IPS-15b (cell line): ENCODE results near the gene EPM2A.

Source experiments
- H3K27me3 ChIP-seq: one replicate; pipeline ENCODE4 v1.6.1; 2013; ENCODE audit warnings: low read length; ENCODE audit not compliant: control insufficient read depth, insufficient read depth
- H3K36me3 ChIP-seq: one replicate; pipeline ENCODE4 v1.6.1; 2013; ENCODE audit warnings: low read length; ENCODE audit not compliant: control insufficient read depth, insufficient read depth
- H3K4me1 ChIP-seq: one replicate; pipeline ENCODE4 v1.6.1; 2013; ENCODE audit warnings: mild to moderate bottlenecking, low read length; ENCODE audit not compliant: control insufficient read depth, insufficient read depth
- H3K4me3 ChIP-seq: one replicate; pipeline ENCODE4 v1.5.1; 2013; ENCODE audit warnings: low read depth, low read length
- H3K9ac ChIP-seq: one replicate; pipeline ENCODE4 v1.6.1; 2013; ENCODE audit warnings: low read depth, mild to moderate bottlenecking, low read length
- H3K9me3 ChIP-seq: one replicate; pipeline ENCODE4 v1.6.1; 2013; ENCODE audit warnings: mild to moderate bottlenecking, low read length; ENCODE audit not compliant: control insufficient read depth, insufficient read depth

EPM2A gene

GRCh38 chr6:145728444-145729385 lies 6.6 kb downstream of the EPM2A start:
- no peak overlapping the region for H3K9ac ChIP-seq
- H3K36me3 ChIP-seq: peaks cover 2% of the 10 kb centered on the region
- H3K4me1 ChIP-seq: no peaks in the 10 kb centered on the region
- no peaks in the 10 kb centered on the region for H3K27me3 ChIP-seq
- H3K4me3 ChIP-seq: no peak overlapping the region
- no peaks in the 10 kb centered on the region for H3K9me3 ChIP-seq

- no peak overlapping the region for H3K9ac ChIP-seq
- H3K4me3 ChIP-seq: no peak overlapping the region
- H3K36me3 ChIP-seq: peaks cover 2% of the 10 kb centered on the region
- H3K9me3 ChIP-seq: no peaks in the 10 kb centered on the region
- H3K4me1 ChIP-seq: no peaks in the 10 kb centered on the region
- no peaks in the 10 kb centered on the region for H3K27me3 ChIP-seq
Observed at GRCh38 chr6:145727817-145728388, 7.4 kb downstream of the EPM2A start.

GRCh38 chr6:145725570-145725969 lies 9.8 kb downstream of the EPM2A start:
- H3K4me3 ChIP-seq: no peak overlapping the region
- H3K9me3 ChIP-seq: no peaks in the 10 kb centered on the region
- H3K9ac ChIP-seq: no peak overlapping the region
- no peaks in the 10 kb centered on the region for H3K4me1 ChIP-seq
- H3K36me3 ChIP-seq: peaks cover 2% of the 10 kb centered on the region
- no peaks in the 10 kb centered on the region for H3K27me3 ChIP-seq

- H3K4me1 ChIP-seq: no peaks in the 10 kb centered on the region
- H3K36me3 ChIP-seq: no peaks in the 10 kb centered on the region
- no peak overlapping the region for H3K9ac ChIP-seq
- H3K27me3 ChIP-seq: no peaks in the 10 kb centered on the region
- no peaks in the 10 kb centered on the region for H3K9me3 ChIP-seq
- H3K4me3 ChIP-seq: no peak overlapping the region
Observed at GRCh38 chr6:145723646-145724045, 11.7 kb downstream of the EPM2A start.

GRCh38 chr6:145722190-145722589 lies 13.1 kb downstream of the EPM2A start:
- H3K9me3 ChIP-seq: no peaks in the 10 kb centered on the region
- H3K27me3 ChIP-seq: no peaks in the 10 kb centered on the region
- no peak overlapping the region for H3K4me3 ChIP-seq
- H3K4me1 ChIP-seq: no peaks in the 10 kb centered on the region
- no peak overlapping the region for H3K9ac ChIP-seq
- no peaks in the 10 kb centered on the region for H3K36me3 ChIP-seq

- Histone ChIP-seq H3K36me3 (no peaks in the 10 kb centered on the region), H3K9ac (no peak overlapping the region)
Observed at GRCh38 chr6:145721144-145721543, 14.2 kb downstream of the EPM2A start.

GRCh38 chr6:145715426-145715825 lies 19.9 kb downstream of the EPM2A start:
- no peaks in the 10 kb centered on the region for H3K36me3 ChIP-seq
- H3K9ac ChIP-seq: no peak overlapping the region
- no peaks in the 10 kb centered on the region for H3K4me1 ChIP-seq
- H3K4me3 ChIP-seq: no peak overlapping the region
- H3K9me3 ChIP-seq: peaks cover 5% of the 10 kb centered on the region
- no peaks in the 10 kb centered on the region for H3K27me3 ChIP-seq

More at GRCh38 chr6:145721144-145721543, 14.2 kb downstream of the EPM2A start:
- Histone ChIP-seq H3K4me3 (no peak overlapping the region), H3K4me1 (no peaks in the 10 kb centered on the region), H3K9me3 (no peaks in the 10 kb centered on the region), H3K27me3 (no peaks in the 10 kb centered on the region)

- H3K9ac ChIP-seq: no peak overlapping the region
Observed at GRCh38 chr6:145714731-145715130, 20.6 kb downstream of the EPM2A start.

GRCh38 chr6:145713773-145714172 lies 21.5 kb downstream of the EPM2A start:
- H3K36me3 ChIP-seq: no peaks in the 10 kb centered on the region

More at GRCh38 chr6:145714731-145715130, 20.6 kb downstream of the EPM2A start:
- Histone ChIP-seq H3K9me3 (peaks cover 5% of the 10 kb centered on the region), H3K4me3 (no peak overlapping the region), H3K36me3 (no peaks in the 10 kb centered on the region), H3K4me1 (no peaks in the 10 kb centered on the region), H3K27me3 (no peaks in the 10 kb centered on the region)

GRCh38 chr6:145711372-145711771 lies 23.9 kb downstream of the EPM2A start:
- Histone ChIP-seq H3K4me3 (no peak overlapping the region), H3K36me3 (no peaks in the 10 kb centered on the region), H3K4me1 (no peaks in the 10 kb centered on the region), H3K9me3 (peaks cover 5% of the 10 kb centered on the region), H3K9ac (no peak overlapping the region), H3K27me3 (no peaks in the 10 kb centered on the region)

More at GRCh38 chr6:145713773-145714172, 21.5 kb downstream of the EPM2A start:
- Histone ChIP-seq H3K9ac (no peak overlapping the region), H3K4me1 (no peaks in the 10 kb centered on the region), H3K27me3 (no peaks in the 10 kb centered on the region), H3K9me3 (peaks cover 5% of the 10 kb centered on the region), H3K4me3 (no peak overlapping the region)

- H3K9ac ChIP-seq: no peak overlapping the region
- no peaks in the 10 kb centered on the region for H3K27me3 ChIP-seq
- no peaks in the 10 kb centered on the region for H3K4me1 ChIP-seq
- H3K4me3 ChIP-seq: no peak overlapping the region
- H3K9me3 ChIP-seq: no peaks in the 10 kb centered on the region
- no peaks in the 10 kb centered on the region for H3K36me3 ChIP-seq
Observed at GRCh38 chr6:145707397-145707796, 27.9 kb downstream of the EPM2A start.

- no peaks in the 10 kb centered on the region for H3K9me3 ChIP-seq
- no peak overlapping the region for H3K4me3 ChIP-seq
- H3K4me1 ChIP-seq: no peaks in the 10 kb centered on the region
- H3K9ac ChIP-seq: no peak overlapping the region
- no peaks in the 10 kb centered on the region for H3K36me3 ChIP-seq
- no peaks in the 10 kb centered on the region for H3K27me3 ChIP-seq
Observed at GRCh38 chr6:145705561-145705960, 29.8 kb downstream of the EPM2A start.
